Amniotic stem cell (primary cell): Measurements from ENCODE around the gene PDE8B.
"Not testable (repeated sequence)": the region's sequence is repeated elsewhere in the genome, so short reads cannot be mapped to it uniquely, and the experiment has no call there.

Source experiments
- DNase-seq: peaks from one replicate; lab custom pipeline; 2025; lab: John Stamatoyannopoulos, UW

PDE8B gene

DNA sequence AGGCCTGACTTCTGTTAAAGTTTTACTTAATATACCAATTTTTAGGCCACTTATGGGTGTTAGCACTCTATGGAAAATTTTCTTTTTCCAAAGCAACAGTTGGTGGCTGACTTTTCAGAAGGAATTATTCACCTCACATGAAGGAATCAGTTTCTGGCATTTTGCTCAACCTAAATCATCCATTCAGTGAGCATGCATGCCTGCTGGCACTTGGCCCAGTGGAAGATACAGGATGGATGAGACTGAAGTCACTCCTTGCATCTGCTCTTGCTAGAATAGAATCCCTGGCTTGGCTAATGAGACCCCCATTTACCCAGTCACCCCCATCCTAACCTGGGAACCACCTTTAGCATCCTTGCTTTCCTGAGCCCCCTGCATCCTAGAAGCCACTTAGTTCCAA, 149.9 kb downstream of the PDE8B start:
- no peak for DNase-seq

DNA sequence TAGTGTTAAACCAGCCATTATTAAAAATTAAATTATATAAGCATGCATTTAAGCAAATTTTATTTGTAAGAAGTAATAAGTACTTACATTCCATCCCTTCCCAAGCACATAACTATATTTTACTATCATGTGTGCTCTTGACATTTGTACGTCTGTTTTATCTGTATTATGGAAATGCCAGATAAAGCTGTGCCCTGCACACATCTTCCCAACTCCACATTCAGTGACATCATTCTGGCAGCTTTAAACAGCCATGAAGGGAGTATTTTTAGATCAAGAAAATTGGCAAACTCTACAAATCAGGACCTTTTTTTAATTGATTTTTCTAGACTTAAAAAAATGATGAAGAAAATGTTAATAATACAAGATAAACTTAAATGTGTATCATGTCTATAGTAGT, 150.5 kb downstream of the PDE8B start:
- DNase-seq: no peak

DNA sequence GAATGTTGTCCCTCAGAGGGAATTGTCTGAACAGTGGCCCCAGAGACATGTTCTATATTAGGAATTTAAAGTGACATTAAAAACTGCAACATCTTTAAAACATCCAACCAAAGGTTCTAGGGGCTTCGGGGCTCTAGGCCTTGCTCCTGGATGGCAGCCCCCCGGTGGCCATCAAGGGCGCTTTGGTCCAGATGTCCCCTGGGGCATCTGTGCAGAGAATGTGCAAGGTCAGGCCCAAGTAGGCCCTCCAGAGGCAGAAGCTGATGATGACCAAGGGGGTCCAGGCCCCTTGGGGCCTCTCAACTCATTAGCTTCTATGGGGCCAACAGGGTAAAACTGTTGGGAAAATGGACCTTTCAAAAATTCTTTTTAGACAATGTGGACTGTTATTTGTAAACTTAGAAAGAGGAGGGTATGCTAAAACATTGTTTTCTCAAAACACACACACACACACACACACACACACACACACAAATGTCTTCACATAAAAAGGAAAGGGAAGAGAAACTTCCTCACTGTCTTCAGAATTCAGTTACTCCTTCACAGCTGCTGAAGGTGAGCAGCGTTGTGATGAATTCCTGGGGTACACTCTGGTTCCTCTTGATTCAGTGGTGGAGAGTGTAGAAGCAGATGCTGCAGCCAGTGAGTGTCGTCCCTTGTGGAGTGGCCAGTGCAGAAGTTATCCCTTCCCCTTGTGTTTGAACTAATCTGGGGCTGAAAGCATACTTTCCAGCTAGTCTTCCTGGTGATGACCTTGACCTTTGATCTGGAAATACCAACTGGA, 156.4 kb downstream of the PDE8B start:
- DNase-seq: no peak

DNA sequence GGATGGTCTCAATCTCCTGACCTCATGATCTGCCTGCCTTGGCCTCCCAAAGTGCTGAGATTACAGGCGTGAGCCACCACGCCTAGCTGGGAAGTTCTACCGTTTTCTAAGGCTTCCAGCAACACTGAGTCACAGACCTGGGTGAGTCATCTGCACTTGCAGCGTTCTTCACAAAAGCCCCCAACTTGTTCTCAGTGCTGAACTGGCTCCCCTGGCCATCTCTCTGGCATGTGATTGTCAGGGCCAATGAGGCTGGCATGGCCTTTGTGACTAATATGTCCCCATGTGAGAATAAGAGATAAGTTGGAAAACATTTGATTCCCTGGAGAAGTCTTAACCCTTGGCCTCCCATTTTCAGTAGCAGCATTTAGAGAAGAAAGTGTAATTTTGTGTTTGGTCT, 157.3 kb downstream of the PDE8B start:
- DNase-seq: no peak

DNA sequence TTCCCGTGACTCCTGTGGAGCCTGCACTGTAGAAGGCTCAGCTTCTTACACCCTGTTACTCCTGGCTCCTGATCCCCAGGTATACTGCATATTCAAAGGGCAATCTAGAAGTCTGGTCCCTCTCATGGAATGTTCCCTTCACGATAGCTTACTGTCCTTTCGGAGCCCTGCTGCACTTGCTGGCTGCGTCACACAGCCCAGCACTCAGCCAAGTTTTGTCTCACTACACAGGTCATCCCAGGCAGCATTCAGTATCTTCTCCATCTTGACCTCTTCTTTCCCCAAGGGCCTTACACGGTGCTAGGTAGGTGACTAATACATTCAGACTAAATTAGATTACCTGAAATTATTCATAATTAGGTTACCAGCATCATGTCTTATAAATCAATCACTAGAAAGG, 157.9 kb downstream of the PDE8B start:
- no peak for DNase-seq

DNA sequence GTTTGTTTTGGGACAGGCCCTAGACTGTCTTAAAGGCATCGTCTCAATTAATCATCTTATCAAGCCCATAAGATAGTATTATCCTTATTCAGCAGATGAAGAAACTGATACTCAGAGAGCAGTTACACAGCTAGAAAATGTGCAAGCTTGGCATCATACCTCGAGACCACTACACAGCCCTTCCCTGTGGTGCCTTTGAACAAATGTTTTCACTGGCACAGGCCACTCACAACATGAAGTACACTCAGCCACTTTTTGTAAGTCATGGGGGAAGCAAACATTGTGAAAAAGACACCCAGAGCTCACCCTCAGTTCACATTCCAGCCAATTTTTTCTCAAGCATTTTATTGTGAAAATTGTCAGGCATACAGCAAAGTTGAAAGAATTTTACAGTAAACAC, 159.1 kb downstream of the PDE8B start:
- DNase-seq: no peak

DNA sequence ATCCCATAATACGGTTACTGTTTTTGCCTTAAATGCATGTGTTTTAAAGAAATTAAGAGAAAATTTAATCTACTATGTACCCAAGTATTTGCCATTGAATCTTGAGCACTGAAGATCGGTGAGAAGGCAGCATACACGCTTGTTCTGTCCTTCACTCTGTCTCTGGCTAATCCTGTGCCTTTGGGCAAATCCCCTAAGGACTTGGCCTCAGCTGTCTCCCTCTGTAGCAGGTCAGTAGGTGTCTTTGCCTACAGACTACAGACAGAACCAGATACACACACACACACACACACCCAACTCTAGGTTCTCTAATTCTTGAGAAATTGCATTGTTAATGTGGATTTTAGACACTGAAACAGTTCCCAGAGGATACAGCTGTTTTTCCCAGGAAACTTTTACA, 164.2 kb downstream of the PDE8B start:
- DNase-seq: no peak

DNA sequence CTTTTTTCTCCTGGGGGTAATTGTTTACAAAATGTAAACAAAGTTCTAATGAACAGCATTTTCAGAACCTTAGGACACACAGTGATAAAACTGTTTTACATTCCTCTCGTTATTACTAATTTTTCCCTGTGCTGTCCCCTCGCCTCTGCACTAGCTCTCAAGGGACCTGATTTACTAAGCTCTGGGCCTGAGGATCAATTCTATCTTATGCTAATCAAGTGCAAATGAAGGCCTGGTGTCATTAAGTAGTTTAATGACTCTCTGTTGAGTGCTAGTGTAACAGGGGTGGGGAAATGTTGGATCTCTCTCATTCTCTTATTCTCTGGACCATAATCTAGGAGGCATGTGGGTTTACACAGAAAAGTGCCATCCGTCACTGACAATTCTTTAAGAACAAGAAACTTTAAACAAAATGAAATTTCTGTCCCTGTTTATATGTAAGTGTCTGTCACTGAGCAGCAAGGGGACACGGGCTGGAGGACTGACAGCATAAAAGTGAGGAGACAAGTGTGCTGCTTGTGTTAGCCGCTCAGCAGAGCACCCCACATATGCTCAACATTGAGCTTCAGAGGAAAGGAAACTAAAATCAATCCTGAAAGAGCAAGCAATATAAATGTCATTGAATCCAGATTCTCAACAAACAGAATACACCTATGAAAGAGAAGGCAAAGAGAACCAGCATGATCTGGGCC, 166.3 kb downstream of the PDE8B start:
- no peak for DNase-seq

DNA sequence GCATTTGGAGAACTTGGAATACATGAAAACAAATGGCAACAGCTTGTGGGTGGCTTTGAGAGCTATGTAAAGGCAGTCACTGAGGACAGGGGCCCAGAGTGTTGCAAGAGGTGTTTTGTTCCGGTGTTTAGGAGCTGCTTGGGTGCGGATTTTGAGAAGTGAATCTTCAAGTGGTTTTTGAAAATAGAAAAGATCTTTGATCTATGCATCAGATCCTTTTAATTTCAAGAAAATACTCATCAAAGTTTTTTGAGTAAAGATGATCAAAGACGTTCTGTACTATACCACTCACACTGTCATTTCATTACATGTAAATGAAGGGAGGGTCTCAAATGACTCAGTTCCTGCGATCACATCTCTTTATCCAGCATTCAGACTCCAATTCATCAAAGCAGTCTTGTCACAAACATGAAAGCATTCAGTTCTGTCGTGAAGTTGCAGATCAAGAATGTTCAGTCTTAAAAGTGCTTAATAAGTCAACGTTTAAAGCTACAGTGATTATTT, 169.1 kb downstream of the PDE8B start:
- DNase-seq: no peak

DNA sequence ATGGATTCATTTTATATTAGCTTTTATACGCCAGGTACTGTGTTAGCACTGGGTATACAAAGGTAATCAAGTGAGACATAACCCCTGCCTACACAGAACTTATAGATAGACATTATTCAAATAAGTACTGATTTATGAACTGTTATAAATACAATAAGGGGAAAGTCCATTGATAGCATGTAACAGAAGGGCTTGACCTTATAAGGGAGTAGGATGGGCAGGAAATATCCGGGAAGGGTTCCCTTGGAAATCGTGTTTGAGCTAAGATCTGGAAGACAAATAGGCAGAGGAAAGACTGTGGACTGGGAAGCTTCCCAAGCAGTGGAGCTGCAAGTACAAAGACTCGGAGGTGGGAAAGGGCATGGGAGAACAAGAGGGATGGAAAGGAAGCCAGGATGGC, 170.2 kb downstream of the PDE8B start:
- no peak for DNase-seq

DNA sequence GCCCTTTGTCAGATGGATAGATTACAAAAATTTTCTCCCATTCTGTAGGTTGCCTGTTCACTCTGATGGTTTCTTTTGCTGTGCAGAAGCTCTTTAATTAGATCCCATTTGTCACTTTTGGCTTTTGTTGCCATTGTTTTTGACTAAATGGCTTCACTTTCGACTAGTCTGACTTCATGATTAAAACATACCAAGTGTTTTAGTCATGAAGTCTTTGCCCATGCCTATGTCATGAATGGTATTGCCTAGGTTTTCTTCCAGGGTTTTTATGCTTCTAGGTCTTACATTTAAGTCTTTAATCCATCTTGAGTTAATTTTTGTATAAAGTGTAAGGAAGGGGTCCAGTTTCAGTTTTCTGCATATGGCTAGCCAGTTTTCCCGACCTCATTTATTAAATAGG, 172.9 kb downstream of the PDE8B start:
- not testable (repeated sequence) for DNase-seq

DNA sequence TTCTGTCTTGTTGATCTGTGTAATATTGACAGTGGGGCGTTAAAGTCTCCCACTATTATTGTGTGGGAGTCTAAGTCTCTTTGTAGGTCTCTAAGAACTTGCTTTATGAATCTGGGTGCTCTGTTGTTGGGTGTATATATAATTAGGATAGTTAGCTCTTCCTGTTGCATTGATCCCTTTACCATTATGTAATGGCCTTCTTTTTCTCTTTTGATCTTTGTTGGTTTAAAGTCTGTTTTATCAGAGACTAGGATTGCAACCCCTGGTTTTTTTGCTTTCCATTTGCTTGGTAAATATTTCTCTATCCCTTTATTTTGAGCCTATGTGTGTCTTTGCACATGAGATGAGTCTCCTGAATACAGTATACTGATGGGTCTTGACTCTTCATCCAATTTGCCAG, 175.9 kb downstream of the PDE8B start:
- not testable (repeated sequence) for DNase-seq

DNA sequence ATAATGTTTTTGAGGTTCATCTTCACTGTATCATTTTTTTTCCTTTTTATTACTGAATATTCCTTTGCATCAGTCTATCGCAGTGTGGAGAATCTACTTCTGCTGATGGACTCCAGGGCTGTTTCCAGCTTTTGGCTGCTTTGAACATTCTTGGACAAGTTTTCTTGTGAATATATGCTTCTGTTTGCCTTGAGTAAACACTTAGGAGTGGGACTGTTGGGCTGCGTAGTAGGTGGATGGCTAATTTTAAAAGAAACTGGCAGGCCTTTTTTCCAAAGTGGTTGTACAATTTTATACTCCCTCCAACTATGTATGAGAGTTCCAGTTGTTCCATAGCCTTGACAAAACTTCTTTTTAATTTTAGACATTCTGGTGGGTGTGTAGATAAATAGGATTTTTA, 179.3 kb downstream of the PDE8B start:
- no peak for DNase-seq

DNA sequence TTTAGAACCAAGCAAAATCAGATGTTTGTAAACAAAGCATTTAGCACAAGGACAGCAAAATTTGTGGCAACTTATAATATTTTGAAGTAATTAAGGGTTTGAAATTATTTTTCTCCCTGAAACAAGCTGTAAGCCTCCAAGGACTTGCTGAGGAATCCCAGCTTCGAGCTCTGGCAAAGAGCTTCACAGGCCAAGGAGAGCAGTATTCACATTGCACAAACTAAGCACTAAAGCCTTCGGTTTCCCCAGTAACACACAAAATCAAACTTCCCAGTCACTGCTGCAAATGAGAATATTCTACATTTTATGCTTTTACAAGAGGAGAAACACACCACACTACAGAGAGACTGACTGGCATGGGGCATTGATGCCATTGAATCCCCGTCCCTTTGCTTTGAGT, 179.7 kb downstream of the PDE8B start:
- no peak for DNase-seq

DNA sequence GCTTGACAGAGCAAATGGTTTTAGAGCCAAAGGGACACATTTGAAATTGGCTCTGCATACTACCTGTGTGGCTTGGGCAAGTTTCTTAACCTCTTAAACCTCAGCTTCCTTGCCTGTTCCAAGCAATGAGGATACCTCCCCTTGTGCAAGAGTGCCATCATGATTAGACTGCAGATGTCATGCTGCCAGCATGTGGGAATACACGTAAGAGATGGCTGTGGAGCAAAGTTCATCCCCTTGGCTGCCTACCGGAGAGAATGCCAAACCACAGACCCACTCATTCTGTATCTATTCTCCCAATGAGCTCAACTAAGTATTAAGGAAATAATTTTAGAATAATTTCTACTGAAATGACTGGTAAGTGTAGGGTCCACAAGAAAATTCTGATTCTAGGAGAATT, 180.3 kb downstream of the PDE8B start:
- DNase-seq: no peak

DNA sequence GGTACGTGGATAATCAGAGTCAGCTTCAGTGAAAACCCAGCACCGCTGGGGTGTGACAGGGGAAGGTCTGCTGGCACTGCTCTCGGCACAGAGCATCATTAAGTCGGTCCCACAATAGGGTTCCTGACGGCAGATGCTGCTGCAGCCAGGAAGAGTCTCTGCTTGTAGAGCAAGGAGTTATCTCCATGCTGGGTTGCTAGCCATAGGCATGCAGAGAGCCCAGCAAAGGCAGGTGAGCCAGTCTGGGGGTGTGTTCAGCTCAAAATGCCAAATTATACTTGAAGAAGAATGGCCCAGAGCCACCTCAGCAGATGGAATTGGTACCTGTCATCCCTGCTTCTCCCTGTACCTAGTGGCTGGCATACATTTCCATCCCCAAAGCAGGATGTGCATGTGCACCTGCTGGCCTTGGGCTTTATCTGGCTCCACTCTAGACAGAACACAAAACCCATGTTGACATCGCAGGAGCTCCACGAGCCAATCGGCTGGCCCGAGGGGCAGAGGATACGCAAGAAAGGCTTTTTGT, 180.8 kb downstream of the PDE8B start:
- DNase-seq: no peak

DNA sequence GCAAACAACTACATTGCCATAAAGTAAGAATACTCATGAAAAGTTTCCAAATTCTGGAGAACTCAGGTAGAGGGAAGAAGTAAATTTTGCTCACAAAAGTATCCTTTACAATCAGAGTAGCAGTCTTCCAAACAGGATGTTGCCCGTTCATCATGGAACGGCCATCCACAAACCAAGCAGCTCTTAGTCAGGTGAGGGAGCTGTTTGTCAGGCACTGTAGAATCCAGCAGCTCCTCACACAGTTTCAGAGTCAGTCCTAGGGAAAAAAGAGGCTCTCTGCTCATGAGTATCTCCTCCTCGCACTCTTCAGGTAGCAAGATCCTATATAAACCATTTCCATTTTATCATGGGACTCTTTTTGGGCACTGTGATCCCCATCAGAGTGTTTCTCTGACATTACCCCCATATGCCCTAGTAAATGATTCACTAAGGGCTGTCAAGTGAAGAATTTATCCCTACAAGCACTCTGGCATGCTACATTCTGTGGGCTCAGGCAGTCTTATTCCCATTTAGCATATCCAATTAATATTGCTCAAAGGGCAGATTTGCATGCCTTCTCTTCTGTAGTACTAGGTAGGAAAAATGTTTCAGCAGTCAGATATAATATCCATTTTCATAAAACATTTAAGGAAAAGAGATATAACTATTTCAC, 183.7 kb downstream of the PDE8B start:
- DNase-seq: no peak

DNA sequence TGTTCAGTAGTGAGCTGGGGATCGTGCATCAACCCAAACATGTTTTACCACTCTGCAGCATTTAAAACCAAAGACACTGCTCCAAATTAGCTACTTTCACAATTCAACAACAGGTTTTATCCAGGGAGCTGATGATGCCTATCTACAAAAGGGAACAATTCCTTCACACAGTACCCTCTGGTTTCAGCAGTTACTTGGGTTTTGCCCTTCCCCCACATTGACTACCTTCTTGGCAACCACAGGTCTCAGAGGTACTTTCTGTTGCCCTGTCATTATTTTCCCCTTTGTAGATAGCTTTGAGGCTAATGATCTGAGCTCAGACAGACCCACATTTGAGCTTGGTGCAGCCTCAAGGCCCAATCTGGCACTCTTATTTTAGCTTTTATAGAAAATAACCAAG, 185.5 kb downstream of the PDE8B start:
- no peak for DNase-seq

DNA sequence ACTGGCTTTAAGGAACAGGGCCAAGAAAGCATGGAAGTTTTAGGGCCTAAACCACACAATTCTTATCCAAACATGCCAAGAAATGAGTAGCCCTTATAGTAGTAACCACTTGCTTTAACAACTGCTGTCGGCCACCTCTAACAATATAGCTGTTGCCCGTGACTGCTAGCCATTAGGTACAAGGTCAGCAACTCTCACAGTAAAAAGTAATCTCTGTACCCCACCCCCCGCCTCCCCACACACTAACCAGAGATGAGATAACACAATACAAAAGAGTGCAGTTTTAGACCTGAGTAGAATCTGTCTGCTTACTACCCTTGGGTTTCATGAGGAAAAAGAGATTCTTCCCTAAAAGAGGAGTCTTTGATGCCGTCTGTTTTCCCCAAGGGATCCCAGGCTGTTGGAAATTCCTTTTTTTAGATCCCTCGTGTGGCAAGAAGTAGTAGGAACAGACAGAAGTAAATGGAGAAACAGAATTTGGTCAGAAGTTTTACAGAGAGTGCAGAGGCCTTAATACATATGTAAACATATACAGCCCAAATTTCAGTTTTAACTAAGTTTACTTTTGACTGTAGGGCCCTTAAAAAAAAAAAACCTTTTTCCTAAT, 187.3 kb downstream of the PDE8B start:
- DNase-seq: no peak

DNA sequence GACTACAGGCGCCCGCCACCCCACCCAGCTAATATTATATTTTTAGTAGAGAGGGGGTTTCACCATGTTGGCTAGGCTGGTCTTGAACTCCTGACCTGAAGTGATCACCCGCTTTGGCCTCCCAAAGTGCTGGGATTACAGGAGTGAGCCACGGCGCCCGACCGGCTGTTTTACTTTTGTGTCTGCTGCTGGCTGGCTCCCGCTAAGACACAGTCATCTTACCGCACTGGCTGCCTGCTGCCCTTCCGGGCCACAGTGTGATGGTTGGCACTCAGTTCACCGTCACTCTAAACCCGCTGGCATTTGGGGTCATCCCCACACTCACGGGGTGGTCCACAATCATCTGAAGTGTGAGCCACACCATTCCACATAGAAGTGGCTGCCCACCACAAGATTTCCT, 188.0 kb downstream of the PDE8B start:
- no peak for DNase-seq

DNA sequence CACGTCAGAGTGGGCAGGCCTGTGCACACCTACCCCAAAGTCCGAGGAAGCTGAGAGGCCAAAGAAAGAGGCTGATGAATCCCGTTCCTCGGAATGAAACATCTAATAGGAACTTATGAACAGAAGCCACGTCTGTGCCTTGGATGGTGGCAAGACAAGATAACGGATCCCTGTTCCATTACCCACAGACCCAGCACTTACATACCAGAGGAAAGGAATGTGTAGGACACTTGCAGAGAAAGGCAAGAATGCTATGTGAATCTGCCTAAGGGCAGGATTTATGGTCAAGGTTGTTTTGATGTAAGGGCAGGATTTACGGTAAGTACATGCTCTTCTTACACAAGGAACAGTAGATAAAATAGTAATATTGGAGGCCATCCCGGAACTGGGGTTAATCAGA, 188.4 kb downstream of the PDE8B start:
- DNase-seq: no peak

DNA sequence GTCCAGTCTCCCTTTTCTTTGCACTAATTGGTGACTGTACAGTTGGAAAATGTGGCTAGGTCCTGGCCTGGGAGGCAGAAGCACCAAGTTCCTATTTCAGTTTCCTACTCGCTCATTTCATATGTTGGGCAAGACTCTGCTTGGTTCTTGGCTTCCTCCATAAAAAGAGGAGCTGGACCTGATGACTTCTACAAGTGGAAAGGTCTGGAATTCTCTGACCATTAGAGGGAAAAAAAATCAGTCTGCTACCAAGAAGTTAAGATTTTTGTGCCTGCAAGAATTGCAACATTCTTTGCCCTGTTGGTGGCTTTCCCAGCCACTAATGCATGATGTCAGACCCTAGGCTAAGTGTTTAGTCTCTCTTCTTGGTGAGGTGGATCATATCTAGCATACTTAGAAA, 190.2 kb downstream of the PDE8B start:
- DNase-seq: no peak
